Epithelial cell of esophagus (primary cell): Measurements from ENCODE around the gene PLCG1.

Source experiments
- DNase-seq: peaks from one replicate; pipeline ENCODE4 v3.0.0; 2010; ENCODE audit warnings: low read depth
- H3K4me3 ChIP-seq: 2 replicates; pipeline ENCODE4 v1.5.1; 2011; ENCODE audit warnings: mild to moderate bottlenecking, low read length, control low read depth
- TF ChIP-seq, protein P1 (sequence below): IDR thresholded peaks from 2 replicates; pipeline ENCODE4 v1.5.1; 2011; ENCODE audit warnings: low read depth, mild to moderate bottlenecking, low read length, control low read depth, inconsistent platforms; ENCODE audit not compliant: insufficient read depth; ENCODE audit errors: missing control alignments

The PLCG1 gene

GRCh38 chr20:41154436-41155176, 17.3 kb downstream of the PLCG1 start:
- TF ChIP-seq, protein P1, sequence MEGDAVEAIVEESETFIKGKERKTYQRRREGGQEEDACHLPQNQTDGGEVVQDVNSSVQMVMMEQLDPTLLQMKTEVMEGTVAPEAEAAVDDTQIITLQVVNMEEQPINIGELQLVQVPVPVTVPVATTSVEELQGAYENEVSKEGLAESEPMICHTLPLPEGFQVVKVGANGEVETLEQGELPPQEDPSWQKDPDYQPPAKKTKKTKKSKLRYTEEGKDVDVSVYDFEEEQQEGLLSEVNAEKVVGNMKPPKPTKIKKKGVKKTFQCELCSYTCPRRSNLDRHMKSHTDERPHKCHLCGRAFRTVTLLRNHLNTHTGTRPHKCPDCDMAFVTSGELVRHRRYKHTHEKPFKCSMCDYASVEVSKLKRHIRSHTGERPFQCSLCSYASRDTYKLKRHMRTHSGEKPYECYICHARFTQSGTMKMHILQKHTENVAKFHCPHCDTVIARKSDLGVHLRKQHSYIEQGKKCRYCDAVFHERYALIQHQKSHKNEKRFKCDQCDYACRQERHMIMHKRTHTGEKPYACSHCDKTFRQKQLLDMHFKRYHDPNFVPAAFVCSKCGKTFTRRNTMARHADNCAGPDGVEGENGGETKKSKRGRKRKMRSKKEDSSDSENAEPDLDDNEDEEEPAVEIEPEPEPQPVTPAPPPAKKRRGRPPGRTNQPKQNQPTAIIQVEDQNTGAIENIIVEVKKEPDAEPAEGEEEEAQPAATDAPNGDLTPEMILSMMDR: no peak
- H3K4me3 ChIP-seq: no peak overlapping the region
- DNase-seq: no peak

DNA sequence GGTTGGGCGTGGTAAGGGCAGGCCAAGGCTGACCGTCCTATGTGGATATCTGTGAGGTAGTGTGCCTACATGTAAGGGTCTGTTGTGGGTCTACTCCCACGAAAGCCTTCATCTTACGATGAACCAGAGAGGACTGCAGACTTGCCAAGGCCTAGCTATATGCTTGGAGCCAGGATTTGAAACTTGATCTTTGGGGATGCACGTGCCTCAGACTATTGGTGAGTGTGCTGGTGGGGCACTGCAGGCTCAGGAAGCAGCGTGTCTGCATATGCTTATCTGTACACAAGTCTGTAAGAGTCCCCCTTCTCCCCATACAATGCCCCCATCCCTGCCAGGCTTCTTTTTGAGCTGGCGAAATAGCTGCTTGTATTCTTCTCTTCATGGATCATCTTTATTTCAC, 17.9 kb downstream of the PLCG1 start:
- H3K4me3 ChIP-seq: no peak overlapping the region
- TF ChIP-seq, protein P1: no peak
- DNase-seq: no peak

GRCh38 chr20:41158082-41158625, 20.8 kb downstream of the PLCG1 start:
- TF ChIP-seq, protein P1: no peak
- no peak overlapping the region for H3K4me3 ChIP-seq
- no peak for DNase-seq

DNA sequence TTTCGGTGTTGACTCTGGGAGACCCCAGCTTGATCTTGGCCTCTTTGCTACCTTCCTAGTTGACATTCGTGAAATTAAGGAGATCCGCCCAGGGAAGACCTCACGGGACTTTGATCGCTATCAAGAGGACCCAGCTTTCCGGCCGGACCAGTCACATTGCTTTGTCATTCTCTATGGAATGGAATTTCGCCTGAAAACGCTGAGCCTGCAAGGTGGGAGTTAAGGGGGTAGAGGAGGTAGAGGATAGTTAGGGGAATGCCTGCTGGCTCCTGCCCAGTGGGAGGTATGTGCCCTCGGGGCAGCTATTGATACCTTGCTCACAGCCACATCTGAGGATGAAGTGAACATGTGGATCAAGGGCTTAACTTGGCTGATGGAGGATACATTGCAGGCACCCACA, 22.2 kb downstream of the PLCG1 start:
- H3K4me3 ChIP-seq: no peak overlapping the region

GRCh38 chr20:41160686-41161085, 23.3 kb downstream of the PLCG1 start:
- DNase-seq: no peak
- TF ChIP-seq, protein P1: no peak
- no peak overlapping the region for H3K4me3 ChIP-seq

More for the DNA sequence above, 22.2 kb downstream of the PLCG1 start:
- TF ChIP-seq, protein P1: no peak
- DNase-seq: no peak

GRCh38 chr20:41161886-41162285, 24.5 kb downstream of the PLCG1 start:
- H3K4me3 ChIP-seq: no peak overlapping the region
- TF ChIP-seq, protein P1: no peak
- no peak for DNase-seq

DNA sequence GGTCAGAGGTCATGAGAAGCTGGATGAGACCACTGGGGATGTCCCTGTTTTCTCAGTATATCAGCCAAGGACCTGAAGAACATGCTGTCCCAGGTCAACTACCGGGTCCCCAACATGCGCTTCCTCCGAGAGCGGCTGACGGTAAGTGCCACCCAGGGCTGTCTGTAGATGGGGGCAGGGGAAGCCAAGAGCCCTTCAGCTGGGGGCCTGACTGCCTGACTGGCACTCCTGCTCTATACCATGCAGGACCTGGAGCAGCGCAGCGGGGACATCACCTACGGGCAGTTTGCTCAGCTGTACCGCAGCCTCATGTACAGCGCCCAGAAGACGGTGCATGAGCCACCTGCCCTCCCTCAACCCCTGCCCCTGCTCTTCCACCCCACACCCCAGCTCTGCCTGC, 25.1 kb downstream of the PLCG1 start:
- no peak overlapping the region for H3K4me3 ChIP-seq
- DNase-seq: no peak
- TF ChIP-seq, protein P1: no peak
